DND-41 (cell line): ENCODE data around the gene EHF.

ENCODE experiments used
- CTCF ChIP-seq: IDR thresholded peaks from 2 replicates; pipeline ENCODE4 v1.5.1; 2012; ENCODE audit warnings: borderline replicate concordance, low read length, moderate library complexity, mild to moderate bottlenecking; ENCODE audit not compliant: poor library complexity, severe bottlenecking; ENCODE audit errors: extremely low read depth
- EZH2 ChIP-seq: IDR thresholded peaks from 3 replicates; pipeline ENCODE4 v1.6.1; 2012; ENCODE audit warnings: borderline replicate concordance, low read depth, mild to moderate bottlenecking, moderate library complexity, low read length, inconsistent platforms; ENCODE audit not compliant: severe bottlenecking

GRCh38 chr11:34593085-34593484, 27.8 kb upstream of the EHF start:
- TF ChIP-seq CTCF, result no peak
- no peak for TF ChIP-seq EZH2
